ENCODE measurements around the gene KAT6B. TPM values are rescaled to one million over a fixed set of nuclear protein-coding genes. Genes with fewer than 3 reads are reported as not detected.

The KAT6B gene
- total and polyA plus RNA-seq, 10 of the 15 experiments (the other 5 are each of a cell fraction or from before 2014, with no cell fraction given) = 2.7 to 22.6 (median 15.7) TPM

GRCh38 chr10:74898201-74898976, 72.0 kb downstream of the KAT6B start:
- Histone ChIP-seq H3K36me3 (ENCODE audit: control insufficient read depth in 2 of 2, insufficient read depth in 2 of 2, low read length in 1 of 2) (no peaks in the 10 kb centered on the region), H3K4me3 (no peak overlapping the region; the same call in 1 of the 2 replicates), H3K9me3 (replicated peaks; ENCODE audit: control insufficient read depth, insufficient read depth, low read length) (no peaks in the 10 kb centered on the region; the same call in 1 of the 3 replicates), H3K4me2 (ENCODE audit: control insufficient read depth, insufficient read depth) (peak overlapping the region; percentile 80), H4K20me1 (ENCODE audit: control insufficient read depth, insufficient read depth) (no peaks in the 10 kb centered on the region), H3K27ac (ENCODE audit: control insufficient read depth, insufficient read depth) (peak overlapping the region; percentile 87), H3K9ac (ENCODE audit: control insufficient read depth, insufficient read depth, low read length) (peak overlapping the region; percentile 38), H3K27me3 (replicated peaks in 1 of 2; ENCODE audit: control insufficient read depth in 2 of 2, insufficient read depth in 2 of 2, low read length in 1 of 2) (no peaks in the 10 kb centered on the region), H3K79me2 (ENCODE audit: control insufficient read depth, insufficient read depth, low read length) (peaks cover 54% of the 10 kb centered on the region), H2AFZ (ENCODE audit: control insufficient read depth, low read depth, low read length) (no peak overlapping the region; the same call in none of the 2 replicates), H3K4me1 (ENCODE audit: control insufficient read depth, insufficient read depth, low read length) (peaks cover 42% of the 10 kb centered on the region)
- ChIA-PET SMC1A (ENCODE audit: uncharacterized antibody, unreplicated experiment) (interaction anchor here (0.6 to 4.2 kb wide), 28 partner anchors 9 to 641 kb away, joined by 3 to 31 read pairs (median 3); no protein-coding TSS in a partner anchor), POLR2A (interaction anchor here (0.6 to 1.9 kb wide), 7 partner anchors 9 to 115 kb away, joined by 3 to 6 read pairs (median 3); no protein-coding TSS in a partner anchor), CTCF (interaction anchor here (0.6 to 1.2 kb wide), 10 partner anchors 9 to 433 kb away, joined by 3 to 5 read pairs (median 3); no protein-coding TSS in a partner anchor), RAD21 (ENCODE audit: unreplicated experiment) (interaction anchor here (0.8 to 2.8 kb wide), 16 partner anchors 9 to 123 kb away, joined by 3 to 21 read pairs (median 4); partner anchors contain the start of gene KAT6B)
- FAIRE-seq (peak; percentile 57), DNase-seq (ENCODE audit: low read depth, low spot score) (peak; percentile 67), ATAC-seq (peak; percentile 80)
- WGBS (ENCODE audit: insufficient coverage, insufficient replicate concordance, low lambda C conversion rate, missing lambda C conversion rate) = 14% methylated on average over 4 of the region's 4 CpGs
- no TSS peak for BruUV-seq (replicated peaks)
- intact Hi-C loops (cut with micrococcal nuclease; ENCODE audit: unreplicated experiment) = loop anchor here (5.0 to 10.0 kb wide), 2 partner anchors 114 to 634 kb away; no protein-coding TSS in a partner anchor
- in situ Hi-C loops (cut with MboI) = no loop called here
- TF ChIP-seq POLR2AphosphoS5 (IDR thresholded peaks at IDR 0.05; ENCODE audit: low read length) (no peak), PAX5 (IDR thresholded peaks at IDR 0.05; ENCODE audit: borderline replicate concordance, low read depth, low read length) (no peak), ATF3 (IDR thresholded peaks at IDR 0.05; ENCODE audit: borderline replicate concordance, extremely low read depth, low read depth, low read length) (no peak), ZBTB40 (IDR thresholded peaks at IDR 0.05; ENCODE audit: borderline replicate concordance) (0 out of 2 replicates have a peak, but pooled peaks have one; percentile 15), SIX5 (IDR thresholded peaks at IDR 0.05; ENCODE audit: low read depth, low read length, severe bottlenecking) (no peak), NR2C1 (IDR thresholded peaks at IDR 0.05) (no peak), CREB1 (IDR thresholded peaks at IDR 0.05; ENCODE audit: low read depth) (no peak), TCF12 (IDR thresholded peaks at IDR 0.05; ENCODE audit: low read depth, low read length) (no peak), HSF1 (IDR thresholded peaks at IDR 0.05; ENCODE audit: low read depth, low read length) (no peak), PRDM15 (CRISPR knock-in tag; IDR thresholded peaks at IDR 0.05) (no peak), KDM1A (IDR thresholded peaks at IDR 0.05; ENCODE audit: borderline replicate concordance) (no peak)
